Sigmoid colon (tissue), 7 donors: ENCODE data around the gene ASCL5. TPM values are rescaled to one million over a fixed set of nuclear protein-coding genes. Genes with fewer than 3 reads are reported as not detected.

Source experiments
- DNase-seq: peaks from one replicate; pipeline ENCODE4 v3.0.0-alpha.2; 2019
- H3K27ac ChIP-seq, 4 donors: fragments of 200-600 bp; sonication (generic); one replicate each; pipeline ENCODE4 v1.5.1; 2016 to 2019; ENCODE audit warnings: mild to moderate bottlenecking in 1 of 4
- H3K27me3 ChIP-seq, 3 donors: fragments of 200-600 bp; sonication (generic); one replicate each; pipeline ENCODE4 v1.5.1; 2019; ENCODE audit warnings: mild to moderate bottlenecking in 1 of 3
- H3K36me3 ChIP-seq, 4 donors: fragments of 200-600 bp; sonication (generic); one replicate each; pipeline ENCODE4 v1.5.1; 2016 to 2019
- H3K4me1 ChIP-seq, 4 donors: fragments of 200-600 bp; sonication (generic); one replicate each; pipeline ENCODE4 v1.5.1; 2017 to 2019
- H3K4me3 ChIP-seq, 4 donors: fragments of 200-600 bp; sonication (generic); one replicate each; pipeline ENCODE4 v1.5.1; 2017 to 2019; ENCODE audit warnings: mild to moderate bottlenecking in 2 of 4, moderate library complexity in 1 of 4
- H3K9me3 ChIP-seq, 4 donors: fragments of 200-600 bp in 3 of 4; sonication (generic) in 3 of 4; one replicate each; pipeline versions ENCODE4 v1.5.1 to v1.6.1; 2013 to 2019
- EP300 ChIP-seq, 4 donors: sonication (generic); formaldehyde crosslinking; IDR thresholded peaks; one replicate each; pipeline ENCODE4 v1.6.1; 2017; ENCODE audit warnings: antibody characterized with exemption in 4 of 4
- POLR2A ChIP-seq, 2 donors: fragments of 450-650 bp; IDR thresholded peaks; one replicate each; pipeline ENCODE4 v1.6.1; 2016; ENCODE audit warnings: antibody characterized with exemption in 2 of 2, mild to moderate bottlenecking in 2 of 2, moderate library complexity in 2 of 2
- POLR2AphosphoS5 ChIP-seq, 4 donors: sonication (generic); formaldehyde crosslinking; IDR thresholded peaks; one replicate each; pipeline ENCODE4 v1.6.1; 2017; ENCODE audit warnings: antibody characterized with exemption in 4 of 4
- WGBS, 2 donors: extraction: QIAGEN DNeasy Blood & Tissue Kit; methylation state at CpG; one replicate each; pipeline ENCODE4 v1.1.7; 2013; 5-methylcytosine and 5-hydroxymethylcytosine counted together
- intact Hi-C: fragments of 100-400 bp; cut with DNase I; formaldehyde crosslinking; loops from one replicate; pipeline ENCODE4 v1.15.1; 2023
- polyA plus RNA-seq, 3 donors: library from polyadenylated mRNA; stranded (reverse); fragments of 200-250 nt; gene quantifications; one replicate each; pipeline ENCODE4 v1.2.3, GENCODE V29; 2013
- total RNA-seq, 4 donors: library from RNA; depleted of rRNA; stranded (reverse); fragments of >200 nt; gene quantifications; one replicate each; pipeline ENCODE4 v1.1.0, GENCODE V29; 2016
- TF ChIP-seq, protein P1 (sequence below), 4 experiments: fragments of 450-650 bp in 3 of 4; fragments of 200-600 bp in 1 of 4; IDR thresholded peaks; one replicate each; pipeline ENCODE4 v1.5.1; 2016 to 2019; ENCODE audit warnings: antibody characterized with exemption in 4 of 4, mild to moderate bottlenecking in 3 of 4, moderate library complexity in 2 of 4
- donor health status: healthy with polysubstance abuse.
- donor health status: Bipolar disorder and iron deficiency.
- donor health status: healthy.

The ASCL5 gene
- total and polyA plus RNA-seq, 7 donors = 0.06 TPM; not detected in 6

DNA sequence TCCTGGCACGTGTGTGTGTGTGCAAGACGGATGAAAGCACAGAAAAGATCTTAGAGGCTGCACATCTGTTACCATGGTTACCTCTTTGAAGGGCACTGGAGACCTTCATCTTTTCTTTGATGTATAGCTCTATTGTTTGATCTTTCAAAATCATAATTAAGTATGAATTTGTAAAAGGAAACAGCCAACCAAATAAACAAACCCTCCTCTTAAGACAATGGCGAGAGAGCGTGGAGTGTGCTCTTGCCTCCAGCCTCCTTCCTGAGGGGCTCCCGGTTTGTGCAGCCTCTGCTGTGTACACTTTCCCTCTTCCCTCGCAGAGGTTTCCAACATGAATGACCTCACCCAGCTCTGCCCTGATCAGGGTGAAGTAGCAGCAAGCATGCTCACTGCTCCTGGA lies 42.7 kb downstream of the ASCL5 start:
- H3K27ac ChIP-seq = no peak overlapping the region
- no peaks in the 10 kb centered on the region for H3K27me3 ChIP-seq
- H3K4me3 ChIP-seq = no peak overlapping the region
- intact Hi-C loops = no loop called here
- H3K36me3 ChIP-seq = no peaks in the 10 kb centered on the region
- TF ChIP-seq POLR2AphosphoS5 (IDR thresholded peaks at IDR 0.05) (no peak), EP300 (IDR thresholded peaks at IDR 0.05) (no peak), POLR2A (IDR thresholded peaks at IDR 0.05) (no peak)
- TF ChIP-seq, protein P1, sequence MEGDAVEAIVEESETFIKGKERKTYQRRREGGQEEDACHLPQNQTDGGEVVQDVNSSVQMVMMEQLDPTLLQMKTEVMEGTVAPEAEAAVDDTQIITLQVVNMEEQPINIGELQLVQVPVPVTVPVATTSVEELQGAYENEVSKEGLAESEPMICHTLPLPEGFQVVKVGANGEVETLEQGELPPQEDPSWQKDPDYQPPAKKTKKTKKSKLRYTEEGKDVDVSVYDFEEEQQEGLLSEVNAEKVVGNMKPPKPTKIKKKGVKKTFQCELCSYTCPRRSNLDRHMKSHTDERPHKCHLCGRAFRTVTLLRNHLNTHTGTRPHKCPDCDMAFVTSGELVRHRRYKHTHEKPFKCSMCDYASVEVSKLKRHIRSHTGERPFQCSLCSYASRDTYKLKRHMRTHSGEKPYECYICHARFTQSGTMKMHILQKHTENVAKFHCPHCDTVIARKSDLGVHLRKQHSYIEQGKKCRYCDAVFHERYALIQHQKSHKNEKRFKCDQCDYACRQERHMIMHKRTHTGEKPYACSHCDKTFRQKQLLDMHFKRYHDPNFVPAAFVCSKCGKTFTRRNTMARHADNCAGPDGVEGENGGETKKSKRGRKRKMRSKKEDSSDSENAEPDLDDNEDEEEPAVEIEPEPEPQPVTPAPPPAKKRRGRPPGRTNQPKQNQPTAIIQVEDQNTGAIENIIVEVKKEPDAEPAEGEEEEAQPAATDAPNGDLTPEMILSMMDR (IDR thresholded peaks at IDR 0.05) = no peak
- 60 to 61% methylated on average over 6 of the region's 6 CpGs for WGBS, 2 donors
- no peaks in the 10 kb centered on the region for H3K4me1 ChIP-seq
- no peak for DNase-seq
- no peaks in the 10 kb centered on the region for H3K9me3 ChIP-seq

DNA sequence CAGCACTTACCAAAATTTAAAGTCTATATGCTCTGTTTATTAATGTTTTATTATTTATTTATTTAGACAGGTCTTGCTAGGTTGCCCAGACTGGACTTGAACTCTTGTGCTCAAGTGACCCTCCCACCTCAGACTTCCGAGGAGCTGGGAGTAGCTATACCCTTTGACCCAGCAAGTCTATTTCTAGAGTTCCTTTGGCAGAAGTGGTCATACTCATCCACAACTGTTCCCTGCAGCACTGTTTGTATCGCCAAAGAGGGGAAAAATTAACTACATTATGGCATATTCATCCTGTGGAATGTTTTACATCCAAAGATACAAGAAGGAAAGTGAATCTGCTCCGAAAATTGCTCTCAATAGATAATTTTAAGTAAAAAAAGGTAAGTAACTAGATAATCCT lies 43.2 kb downstream of the ASCL5 start:
- no peak overlapping the region for H3K27ac ChIP-seq
- WGBS, 2 donors = 67 to 72% methylated on average over 3 of the region's 3 CpGs
- no peak for TF ChIP-seq EP300 (IDR thresholded peaks at IDR 0.05)
- TF ChIP-seq POLR2AphosphoS5 (IDR thresholded peaks at IDR 0.05) = no peak
- H3K4me1 ChIP-seq = no peaks in the 10 kb centered on the region
- intact Hi-C loops = no loop called here
- H3K27me3 ChIP-seq = no peaks in the 10 kb centered on the region
- no peak for DNase-seq
- H3K36me3 ChIP-seq = no peaks in the 10 kb centered on the region
- H3K9me3 ChIP-seq = no peaks in the 10 kb centered on the region
- no peak overlapping the region for H3K4me3 ChIP-seq

DNA sequence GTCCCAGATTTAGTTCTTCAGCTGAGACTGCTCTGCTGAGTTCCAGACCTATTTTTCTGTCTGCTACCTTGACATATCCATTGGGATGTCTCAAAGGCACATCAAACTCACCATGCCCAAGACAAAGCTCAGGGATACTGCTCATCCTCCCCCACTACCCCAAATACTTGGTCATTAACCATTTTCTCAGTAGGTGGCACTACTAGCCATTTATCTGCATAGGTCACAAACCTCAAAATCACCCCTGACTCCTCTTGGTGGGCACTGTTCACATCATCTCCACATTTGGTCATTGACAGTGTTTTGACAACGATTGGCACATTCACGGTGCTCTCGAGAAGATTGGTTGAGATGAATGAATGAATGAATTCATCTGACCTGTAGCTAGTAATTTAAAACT lies 46.8 kb downstream of the ASCL5 start:
- DNase-seq = no peak
- TF ChIP-seq POLR2A (IDR thresholded peaks at IDR 0.05) (no peak), POLR2AphosphoS5 (IDR thresholded peaks at IDR 0.05) (no peak), EP300 (IDR thresholded peaks at IDR 0.05) (no peak)
- TF ChIP-seq, protein P1 (IDR thresholded peaks at IDR 0.05) = no peak
- intact Hi-C loops = no loop called here
- no peaks in the 10 kb centered on the region for H3K9me3 ChIP-seq
- H3K27ac ChIP-seq = no peak overlapping the region
- no peaks in the 10 kb centered on the region for H3K27me3 ChIP-seq
- no peaks in the 10 kb centered on the region for H3K4me1 ChIP-seq
- H3K36me3 ChIP-seq = no peaks in the 10 kb centered on the region
- WGBS, 2 donors = 92 to 93% methylated on average over 3 of the region's 3 CpGs
- no peak overlapping the region for H3K4me3 ChIP-seq

DNA sequence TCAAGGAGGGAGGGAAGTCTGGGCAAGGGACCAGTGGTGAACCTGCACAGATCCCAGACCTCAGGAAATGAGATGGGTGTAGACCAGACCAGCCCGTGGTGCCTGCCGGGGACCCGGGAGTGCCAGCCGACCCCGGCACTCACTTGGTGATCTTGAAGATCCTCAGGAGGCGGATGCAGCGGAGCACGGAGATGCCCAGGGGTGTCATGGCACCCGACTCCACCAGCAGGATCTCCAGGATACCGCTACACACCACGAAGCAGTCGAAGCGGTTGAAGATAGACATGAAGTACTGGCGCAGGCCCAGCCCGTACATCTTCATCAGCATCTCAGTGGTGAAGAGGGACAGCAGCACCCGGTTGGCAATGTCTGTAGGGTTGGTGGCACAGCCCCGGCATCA lies 49.2 kb downstream of the ASCL5 start:
- no peak for DNase-seq
- WGBS, 2 donors = 93% methylated on average over 17 of the region's 17 CpGs
- Histone ChIP-seq H3K27me3 (no peaks in the 10 kb centered on the region), H3K27ac (no peak overlapping the region), H3K9me3 (no peaks in the 10 kb centered on the region), H3K4me3 (no peak overlapping the region), H3K4me1 (no peaks in the 10 kb centered on the region), H3K36me3 (no peaks in the 10 kb centered on the region)
- intact Hi-C loops = no loop called here
- TF ChIP-seq POLR2A (IDR thresholded peaks at IDR 0.05) = no peak
- TF ChIP-seq EP300 (IDR thresholded peaks at IDR 0.05) = no peak
- TF ChIP-seq, protein P1 (IDR thresholded peaks at IDR 0.05) = no peak
- no peak for TF ChIP-seq POLR2AphosphoS5 (IDR thresholded peaks at IDR 0.05)

DNA sequence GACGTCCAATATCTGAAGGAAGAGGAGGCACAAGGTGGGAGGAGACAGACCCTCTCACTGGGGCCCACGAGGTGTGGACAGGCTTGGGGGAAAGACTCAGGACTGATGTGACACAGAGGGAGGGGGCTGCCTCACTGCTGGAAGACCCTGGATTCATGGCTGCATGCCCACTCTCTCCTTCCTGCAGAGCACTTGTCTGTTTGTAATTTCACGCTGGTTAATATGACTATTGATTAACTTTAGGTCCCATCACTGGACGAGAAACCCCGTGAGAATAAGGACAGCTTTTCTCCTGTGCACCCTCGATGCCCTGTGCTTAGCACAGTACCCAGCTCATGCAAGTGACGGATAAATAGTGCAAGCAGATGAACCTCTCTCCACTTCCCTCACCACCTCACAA lies 49.9 kb downstream of the ASCL5 start:
- Histone ChIP-seq H3K27ac (no peak overlapping the region), H3K9me3 (no peaks in the 10 kb centered on the region), H3K4me3 (no peak overlapping the region), H3K4me1 (no peaks in the 10 kb centered on the region), H3K27me3 (no peaks in the 10 kb centered on the region), H3K36me3 (no peaks in the 10 kb centered on the region)
- DNase-seq = no peak
- intact Hi-C loops = no loop called here
- TF ChIP-seq, protein P1 (IDR thresholded peaks at IDR 0.05) = no peak
- TF ChIP-seq EP300 (IDR thresholded peaks at IDR 0.05) (no peak), POLR2AphosphoS5 (IDR thresholded peaks at IDR 0.05) (no peak), POLR2A (IDR thresholded peaks at IDR 0.05) (no peak)
- 65 to 79% methylated on average over 7 of the region's 7 CpGs for WGBS, 2 donors
